Lower leg skin (tissue), 4 donors: Measurements from ENCODE around the gene RUFY3. TPM values are rescaled to one million over a fixed set of nuclear protein-coding genes. Genes with fewer than 3 reads are reported as not detected.

Source experiments
- DNase-seq, 2 donors: peaks; one replicate each; pipeline ENCODE4 v3.0.0-alpha.2; 2019; ENCODE audit warnings: low spot score in 2 of 2
- H3K4me3 ChIP-seq: fragments of 200-600 bp; sonication (generic); 2 replicates; pipeline ENCODE4 v1.5.1; 2017; ENCODE audit warnings: mild to moderate bottlenecking, low read depth; ENCODE audit not compliant: poor library complexity, severe bottlenecking
- CTCF ChIP-seq, 3 donors: fragments of 450-650 bp; IDR thresholded peaks; one replicate each; pipeline ENCODE4 v1.5.1; 2016; ENCODE audit warnings: antibody characterized with exemption in 3 of 3, mild to moderate bottlenecking in 3 of 3, moderate library complexity in 2 of 3
- POLR2A ChIP-seq, 2 donors: fragments of 450-650 bp; IDR thresholded peaks; one replicate each; pipeline ENCODE4 v1.6.1; 2016 to 2017; ENCODE audit warnings: antibody characterized with exemption in 2 of 2, mild to moderate bottlenecking in 1 of 2, moderate library complexity in 1 of 2
- WGBS, 2 donors: methylation state at CpG; one replicate each; pipeline ENCODE4 v1.1.5; 2018; 5-methylcytosine and 5-hydroxymethylcytosine counted together
- intact Hi-C: fragments of 100-400 bp; cut with DNase I; formaldehyde crosslinking; loops from one replicate; pipeline ENCODE4 v1.15.0; 2023; ENCODE audit warnings: low total_unique reads
- total RNA-seq, 4 donors: library from RNA; depleted of rRNA; stranded (reverse); fragments of >200 nt; gene quantifications; one replicate each; pipeline ENCODE4 v1.1.0, GENCODE V29; 2016

RUFY3 gene
- total RNA-seq, 4 donors from 2014 or later, result 54.2 to 88.9 (median 65.7) TPM

DNA sequence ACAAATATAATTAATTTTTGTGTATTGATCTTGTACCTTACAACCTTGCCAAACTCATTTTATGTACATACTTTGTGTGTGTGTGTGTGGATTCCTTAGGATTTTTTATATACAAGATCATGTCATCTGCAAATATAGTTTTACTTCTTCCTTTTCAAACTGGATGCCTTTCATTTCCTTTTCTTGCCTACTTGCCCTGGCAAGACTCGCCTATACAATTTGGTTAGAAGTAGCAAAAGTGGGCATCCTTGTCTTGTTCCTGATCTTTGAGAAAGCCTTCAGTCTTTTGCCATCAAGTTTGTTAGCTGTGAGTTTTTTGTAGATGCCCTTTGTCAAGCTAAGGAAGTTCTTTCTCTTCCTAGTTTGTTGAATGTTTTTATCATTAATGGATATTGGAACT is 30.5 kb downstream of the RUFY3 start:
- WGBS, 2 donors, result 88 to 89% methylated on average over 1 of the region's 1 CpG
- no peak for TF ChIP-seq CTCF (IDR thresholded peaks at IDR 0.05)
- no peak for TF ChIP-seq POLR2A (IDR thresholded peaks at IDR 0.05)
- no peak for DNase-seq
- H3K4me3 ChIP-seq, result no peak overlapping the region
- intact Hi-C loops, result no loop called here

GRCh38 chr4:70753630-70754029 is 31.9 kb downstream of the RUFY3 start:
- TF ChIP-seq POLR2A (IDR thresholded peaks at IDR 0.05) (no peak), CTCF (IDR thresholded peaks at IDR 0.05) (no peak)
- no peak for DNase-seq
- no peak overlapping the region for H3K4me3 ChIP-seq
- intact Hi-C loops, result no loop called here

DNA sequence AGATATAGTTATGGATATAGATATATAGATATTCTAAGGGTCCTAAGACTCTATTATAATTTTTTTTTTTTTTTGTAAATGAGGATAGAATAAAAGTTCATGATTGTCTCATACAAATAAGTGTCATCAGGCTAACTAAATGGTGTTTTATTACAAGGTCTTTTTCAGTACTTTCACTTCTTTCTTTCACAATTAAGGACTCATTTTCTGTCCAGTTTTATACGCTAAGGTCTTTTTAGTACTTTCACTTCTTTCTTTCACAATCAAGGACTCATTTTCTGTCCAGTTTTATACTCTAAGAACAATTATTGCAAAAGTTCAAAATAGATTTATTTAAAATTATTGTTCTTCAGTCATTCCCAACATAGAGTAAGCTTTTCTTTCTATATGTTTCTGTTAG is 32.7 kb downstream of the RUFY3 start:
- 77 to 84% methylated on average over 1 of the region's 1 CpG for WGBS, 2 donors
- intact Hi-C loops, result no loop called here
- H3K4me3 ChIP-seq, result no peak overlapping the region
- DNase-seq, result no peak
- TF ChIP-seq POLR2A (IDR thresholded peaks at IDR 0.05) (no peak), CTCF (IDR thresholded peaks at IDR 0.05) (no peak)

DNA sequence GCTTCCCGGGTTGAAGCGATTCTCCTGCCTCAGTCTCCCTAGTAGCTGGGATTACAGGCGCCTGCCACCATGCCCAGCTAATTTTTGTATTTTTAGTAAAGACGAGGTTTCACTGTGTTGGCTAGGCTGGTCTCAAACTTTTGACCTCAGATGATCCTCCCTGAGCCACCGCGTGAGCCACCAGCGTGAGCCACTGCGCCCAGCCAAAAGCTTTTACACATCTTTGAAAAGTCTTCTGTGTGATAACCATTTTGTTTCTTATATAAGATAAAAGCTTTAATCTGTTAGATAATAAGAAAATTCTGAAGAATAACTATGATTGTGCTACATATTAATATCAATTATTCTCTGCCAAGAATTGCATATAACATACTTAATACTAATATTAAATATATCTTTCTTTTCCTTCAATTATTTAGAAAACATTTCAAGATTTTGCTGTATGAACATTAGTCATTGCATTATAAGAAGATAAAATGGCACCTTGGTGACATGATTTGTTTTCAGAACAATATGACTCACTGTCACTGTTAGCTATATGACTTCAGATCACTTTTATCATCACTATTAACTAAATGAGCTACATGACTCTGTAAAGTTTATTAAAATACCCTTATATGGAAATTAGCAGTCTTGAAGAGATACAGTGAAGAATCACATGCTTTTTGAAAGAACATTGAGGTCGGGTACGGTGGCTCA is 33.4 kb downstream of the RUFY3 start:
- intact Hi-C loops, result no loop called here
- TF ChIP-seq CTCF (IDR thresholded peaks at IDR 0.05), result no peak
- TF ChIP-seq POLR2A (IDR thresholded peaks at IDR 0.05), result no peak
- 96 to 98% methylated on average over 10 of the region's 10 CpGs for WGBS, 2 donors
- DNase-seq, result no peak
- no peak overlapping the region for H3K4me3 ChIP-seq

DNA sequence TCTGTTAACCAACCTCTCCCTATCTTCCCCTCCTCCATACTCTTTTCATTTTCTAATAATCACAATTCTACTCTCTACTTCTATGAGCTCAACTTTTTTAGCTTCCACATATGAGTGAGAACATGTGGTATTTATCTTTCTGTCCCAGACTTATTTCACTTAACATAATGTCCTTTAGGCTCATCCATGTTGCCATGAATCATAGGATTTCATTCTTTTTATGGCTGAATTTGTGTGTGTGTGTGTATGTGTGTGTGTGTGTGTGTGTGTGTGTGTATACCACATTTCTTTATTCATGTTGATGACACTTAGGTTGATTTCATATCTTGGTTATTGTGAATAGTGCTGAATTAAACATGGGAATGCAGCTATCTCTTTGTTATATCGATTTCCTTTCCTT is 37.4 kb downstream of the RUFY3 start:
- H3K4me3 ChIP-seq, result no peak overlapping the region
- DNase-seq, result no peak
- TF ChIP-seq POLR2A (IDR thresholded peaks at IDR 0.05), result no peak
- no peak for TF ChIP-seq CTCF (IDR thresholded peaks at IDR 0.05)

DNA sequence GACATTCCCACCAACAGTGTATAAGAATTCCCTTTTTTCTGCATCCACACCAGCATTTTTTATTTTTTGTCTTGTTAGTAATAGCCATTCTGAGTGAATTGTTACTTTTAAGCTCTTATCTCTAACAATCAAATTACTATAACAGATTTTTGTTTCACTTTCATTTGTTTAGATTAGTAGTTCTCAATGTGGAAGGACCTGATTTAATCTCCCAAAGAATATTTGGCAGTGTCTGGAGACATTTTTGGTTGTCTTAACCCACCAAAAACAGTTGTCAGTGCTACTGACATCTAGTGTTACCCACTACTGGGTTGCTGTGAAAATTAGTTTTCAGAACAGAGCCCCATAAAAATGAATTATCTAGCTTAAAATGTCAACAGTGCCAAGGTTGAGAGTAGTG is 37.9 kb downstream of the RUFY3 start:
- no peak overlapping the region for H3K4me3 ChIP-seq
- intact Hi-C loops, result no loop called here
- TF ChIP-seq POLR2A (IDR thresholded peaks at IDR 0.05), result no peak
- no peak for TF ChIP-seq CTCF (IDR thresholded peaks at IDR 0.05)
- no peak for DNase-seq

More for the DNA sequence above, 37.4 kb downstream of the RUFY3 start:
- WGBS, 2 donors, result 69 to 71% methylated on average over 1 of the region's 1 CpG
- intact Hi-C loops, result no loop called here
